Measurements from ENCODE around the gene SPINK7. TPM values are rescaled to one million over a fixed set of nuclear protein-coding genes. Genes with fewer than 3 reads are reported as not detected.

SPINK7 gene
- total RNA-seq, result not detected in 2 replicates

GRCh38 chr5:148312153-148312552, at the start of gene SPINK7:
Gene SPINK7 (plus strand): TSS chr5:148312423. CDS start chr5:148312484, 61 bp downstream.

GRCh38 chr5:148268566-148268965, 43.7 kb upstream of the SPINK7 start, which contains the start of gene SPINK13:
Gene SPINK13 (plus strand): TSS chr5:148268794. CDS start chr5:148270073, 1,279 bp downstream.

GRCh38 chr5:148335259-148335658, 23.0 kb downstream of the SPINK7 start, which contains the start of gene SPINK9:
Gene SPINK9 (plus strand): TSS chr5:148335559. CDS start chr5:148335614, 55 bp downstream.

Other genes starting within 250 kb of the SPINK7 start
- not detected in 2 replicates for gene SPINK5, start 248.4 kb upstream of the SPINK7 start, total RNA-seq
- not detected in 2 replicates for gene SPINK14, start 143.9 kb upstream of the SPINK7 start, total RNA-seq
- gene SPINK6, start 109.4 kb upstream of the SPINK7 start, total RNA-seq, result not detected in 2 replicates
- not detected in 2 replicates for gene MARCOL, start 73.9 kb upstream of the SPINK7 start, total RNA-seq
- not detected in 2 replicates for gene SPINK13, start 43.6 kb upstream of the SPINK7 start, total RNA-seq
- not detected in 2 replicates for gene SPINK9, start 23.1 kb downstream of the SPINK7 start, total RNA-seq
- 61.7 and 72.3 TPM in 2 replicates for gene FBXO38, start 71.5 kb downstream of the SPINK7 start, total RNA-seq

All from smooth muscle cell of trachea (primary cell).